Astrocyte (in vitro differentiated cells and primary cell): Measurements from ENCODE around the gene IQGAP1. TPM values are rescaled to one million over a fixed set of nuclear protein-coding genes. Genes with fewer than 3 reads are reported as not detected.

Experiments
- DNase-seq: peaks from one replicate; pipeline ENCODE4 v3.0.0-alpha.2; 2010; ENCODE audit warnings: low read depth
- FAIRE-seq: peaks from 2 replicates; lab custom pipeline; 2011; peaks lifted over from hg19 to GRCh38; lab: Jason Lieb, UNC
- H2AFZ ChIP-seq: 2 replicates; pipeline ENCODE4 v1.6.0; 2012; ENCODE audit warnings: low read depth, low read length, inconsistent platforms
- H3K27ac ChIP-seq: 2 replicates; pipeline ENCODE4 v1.5.1; 2011; ENCODE audit warnings: low read depth, low read length, inconsistent platforms
- H3K27me3 ChIP-seq: 2 replicates; pipeline ENCODE4 v1.6.0; 2011; ENCODE audit warnings: low read length, inconsistent platforms; ENCODE audit not compliant: insufficient read depth
- H3K36me3 ChIP-seq: 2 replicates; pipeline ENCODE4 v1.5.1; 2011; ENCODE audit warnings: low read length, inconsistent platforms; ENCODE audit not compliant: insufficient read depth
- H3K4me1 ChIP-seq: 2 replicates; pipeline ENCODE4 v1.5.1; 2011; ENCODE audit warnings: low read length, inconsistent platforms; ENCODE audit not compliant: insufficient read depth
- H3K4me2 ChIP-seq: 2 replicates; pipeline ENCODE4 v1.6.0; 2012; ENCODE audit warnings: low read length, inconsistent platforms
- H3K4me3 ChIP-seq: 2 replicates; pipeline ENCODE4 v1.5.1; 2011; ENCODE audit warnings: low read depth, mild to moderate bottlenecking, low read length, inconsistent platforms; ENCODE audit not compliant: insufficient read depth
- H3K79me2 ChIP-seq: 2 replicates; pipeline ENCODE4 v1.6.0; 2012; ENCODE audit warnings: mild to moderate bottlenecking, low read length, inconsistent platforms; ENCODE audit not compliant: insufficient read depth
- H3K9ac ChIP-seq: 2 replicates; pipeline ENCODE4 v1.6.0; 2012; ENCODE audit warnings: mild to moderate bottlenecking, low read length, inconsistent platforms
- H3K9me3 ChIP-seq: 2 replicates; pipeline ENCODE4 v1.5.1; 2012; ENCODE audit warnings: low read depth, mild to moderate bottlenecking, low read length, inconsistent platforms; ENCODE audit not compliant: insufficient read depth
- H4K20me1 ChIP-seq: 2 replicates; pipeline ENCODE4 v1.6.0; 2012; ENCODE audit warnings: low read length, inconsistent platforms; ENCODE audit not compliant: insufficient read depth
- H3K27ac Mint-ChIP-seq: one replicate; pipeline ENCODE4 v1.8.0; 2021; ENCODE audit warnings: mild to moderate bottlenecking, mixed read lengths; ENCODE audit not compliant: unreplicated experiment
- H3K27me3 Mint-ChIP-seq: one replicate; pipeline ENCODE4 v1.8.0; 2021; ENCODE audit warnings: low read depth, mixed read lengths; ENCODE audit not compliant: unreplicated experiment
- H3K36me3 Mint-ChIP-seq: one replicate; pipeline ENCODE4 v1.8.0; 2021; ENCODE audit warnings: low read depth, mixed read lengths; ENCODE audit not compliant: unreplicated experiment
- H3K4me1 Mint-ChIP-seq: one replicate; pipeline ENCODE4 v1.8.0; 2021; ENCODE audit warnings: low read depth, mixed read lengths; ENCODE audit not compliant: unreplicated experiment
- H3K4me3 Mint-ChIP-seq: one replicate; pipeline ENCODE4 v1.8.0; 2021; ENCODE audit warnings: mild to moderate bottlenecking, moderate library complexity, mixed read lengths; ENCODE audit not compliant: unreplicated experiment
- H3K9me3 Mint-ChIP-seq: one replicate; pipeline ENCODE4 v1.8.0; 2021; ENCODE audit warnings: mild to moderate bottlenecking, mixed read lengths; ENCODE audit not compliant: unreplicated experiment
- CTCF ChIP-seq: IDR thresholded peaks from 2 replicates; pipeline ENCODE4 v1.5.1; 2011; ENCODE audit warnings: low read depth, mild to moderate bottlenecking, inconsistent platforms, low read length, moderate library complexity; ENCODE audit not compliant: insufficient read depth
- EZH2 ChIP-seq: IDR thresholded peaks from 2 replicates; pipeline ENCODE4 v1.6.1; 2012; ENCODE audit warnings: mild to moderate bottlenecking, low read length, inconsistent platforms; ENCODE audit not compliant: insufficient read depth
- total RNA-seq: library from RNA; stranded (reverse); gene quantifications from 2 replicates; pipeline ENCODE4 v1.2.1, GENCODE V29; 2021

Gene IQGAP1
- total RNA-seq, 1 donor from 2014 or later = 226 TPM

GRCh38 chr15:90442423-90442822, 54.4 kb downstream of the IQGAP1 start:
- TF ChIP-seq CTCF = no peak
- TF ChIP-seq EZH2 = no peak
- Histone ChIP-seq H3K4me3 (no peak overlapping the region), H3K9ac (no peak overlapping the region), H3K79me2 (peaks cover 15% of the 10 kb centered on the region), H4K20me1 (peaks cover 6% of the 10 kb centered on the region), H3K4me2 (no peak overlapping the region), H3K27ac (no peak overlapping the region), H2AFZ (no peak overlapping the region), H3K9me3 (no peaks in the 10 kb centered on the region), H3K36me3 (peaks cover 35% of the 10 kb centered on the region), H3K4me1 (no peaks in the 10 kb centered on the region), H3K27me3 (no peaks in the 10 kb centered on the region)
- Mint-ChIP-seq H3K27ac (no peak overlapping the region), H3K4me1 (peaks cover 3% of the 10 kb centered on the region), H3K4me3 (no peak overlapping the region), H3K36me3 (peaks cover 20% of the 10 kb centered on the region), H3K9me3 (no peaks in the 10 kb centered on the region), H3K27me3 (no peaks in the 10 kb centered on the region)
- DNase-seq (no peak), FAIRE-seq (no peak)

- Histone ChIP-seq H4K20me1 (peaks cover 28% of the 10 kb centered on the region), H3K4me2 (no peak overlapping the region), H3K4me1 (peaks cover 13% of the 10 kb centered on the region), H3K9me3 (no peaks in the 10 kb centered on the region), H3K79me2 (peaks cover 26% of the 10 kb centered on the region), H3K36me3 (peaks cover 56% of the 10 kb centered on the region), H3K27me3 (no peaks in the 10 kb centered on the region), H3K27ac (no peak overlapping the region), H3K4me3 (no peak overlapping the region), H3K9ac (no peak overlapping the region), H2AFZ (no peak overlapping the region)
- Mint-ChIP-seq H3K4me1 (peaks cover 17% of the 10 kb centered on the region), H3K4me3 (no peak overlapping the region), H3K36me3 (peaks cover 33% of the 10 kb centered on the region), H3K27ac (peak overlapping the region; percentile 38), H3K9me3 (no peaks in the 10 kb centered on the region), H3K27me3 (no peaks in the 10 kb centered on the region)
- no peak for TF ChIP-seq EZH2
- TF ChIP-seq CTCF = no peak
- DNase-seq (peak; percentile 29), FAIRE-seq (no peak)
Measured at GRCh38 chr15:90449206-90449735, 61.2 kb downstream of the IQGAP1 start.

GRCh38 chr15:90451053-90451850, 63.2 kb downstream of the IQGAP1 start:
- Histone ChIP-seq H3K27ac (peak overlapping the region; percentile 58), H3K79me2 (peaks cover 26% of the 10 kb centered on the region), H3K27me3 (no peaks in the 10 kb centered on the region), H4K20me1 (peaks cover 28% of the 10 kb centered on the region), H3K4me1 (peaks cover 13% of the 10 kb centered on the region), H3K36me3 (peaks cover 67% of the 10 kb centered on the region), H3K4me2 (peak overlapping the region; percentile 48), H2AFZ (no peak overlapping the region), H3K4me3 (peak overlapping the region; percentile 31), H3K9me3 (no peaks in the 10 kb centered on the region), H3K9ac (no peak overlapping the region)
- Mint-ChIP-seq H3K27ac (peak overlapping the region; percentile 31), H3K4me1 (peaks cover 17% of the 10 kb centered on the region), H3K4me3 (peak overlapping the region; percentile 50), H3K36me3 (peaks cover 39% of the 10 kb centered on the region), H3K9me3 (no peaks in the 10 kb centered on the region), H3K27me3 (no peaks in the 10 kb centered on the region)
- no peak for FAIRE-seq
- TF ChIP-seq CTCF (no peak), EZH2 (no peak)
- DNase-seq = peak; percentile 78
